Liver (tissue), 9 donors: Measurements from ENCODE around the gene POMGNT1. TPM values are rescaled to one million over a fixed set of nuclear protein-coding genes. Genes with fewer than 3 reads are reported as not detected.

ENCODE experiments used
- DNase-seq: peaks from one replicate; pipeline ENCODE4 v3.0.0-alpha.2; 2017; ENCODE audit warnings: low spot score
- H3K27ac ChIP-seq, 2 donors: one replicate each; pipeline ENCODE4 v1.7.0; 2013; ENCODE audit warnings: inconsistent platforms in 2 of 2, low read length in 2 of 2, control low read depth in 1 of 2, low read depth in 1 of 2, mild to moderate bottlenecking in 1 of 2
- H3K27me3 ChIP-seq, 4 donors: one replicate each; pipeline versions ENCODE4 v1.6.1 to v1.7.0; 2013; ENCODE audit warnings: low read length in 3 of 4, inconsistent platforms in 1 of 4, mild to moderate bottlenecking in 1 of 4, moderate library complexity in 1 of 4; ENCODE audit not compliant: control insufficient read depth in 4 of 4, insufficient read depth in 4 of 4
- H3K36me3 ChIP-seq, 4 donors: one replicate each; pipeline versions ENCODE4 v1.6.1 to v1.7.0; 2013; ENCODE audit warnings: low read length in 3 of 4, mild to moderate bottlenecking in 3 of 4, low read depth in 1 of 4, moderate library complexity in 1 of 4; ENCODE audit not compliant: control insufficient read depth in 4 of 4, insufficient read depth in 3 of 4
- H3K4me1 ChIP-seq, 4 donors: one replicate each; pipeline versions ENCODE4 v1.6.1 to v1.7.0; 2013; ENCODE audit warnings: low read length in 3 of 4, mild to moderate bottlenecking in 3 of 4, moderate library complexity in 1 of 4; ENCODE audit not compliant: control insufficient read depth in 4 of 4, insufficient read depth in 4 of 4
- H3K4me3 ChIP-seq, 3 donors: one replicate each; pipeline versions ENCODE4 v1.6.1 to v1.7.0; 2013; ENCODE audit warnings: low read length in 3 of 3, control low read depth in 1 of 3, low read depth in 1 of 3, mild to moderate bottlenecking in 1 of 3
- H3K9ac ChIP-seq, 2 donors: one replicate each; pipeline ENCODE4 v1.7.0; 2013; ENCODE audit warnings: low read length in 2 of 2, mild to moderate bottlenecking in 2 of 2, moderate library complexity in 2 of 2, control low read depth in 1 of 2, low read depth in 1 of 2
- H3K9me3 ChIP-seq, 4 donors: one replicate each; pipeline versions ENCODE4 v1.6.1 to v1.7.0; 2013; ENCODE audit warnings: low read length in 3 of 4; ENCODE audit not compliant: control insufficient read depth in 4 of 4
- EGR1 ChIP-seq, 2 donors: IDR thresholded peaks; 2 replicates each; pipeline ENCODE4 v1.6.1; 2016 to 2018; ENCODE audit warnings: antibody characterized with exemption in 2 of 2, low read depth in 2 of 2
- FOXA1 ChIP-seq: IDR thresholded peaks from 2 replicates; pipeline ENCODE4 v1.6.1; 2016; ENCODE audit warnings: antibody characterized with exemption
- FOXA2 ChIP-seq: IDR thresholded peaks from 2 replicates; pipeline ENCODE4 v1.6.1; 2016; ENCODE audit warnings: antibody characterized with exemption
- GABPA ChIP-seq, 2 donors: IDR thresholded peaks in 1 of 2; conservative IDR thresholded peaks in 1 of 2; 2 replicates each; pipeline ENCODE4 v1.6.1; 2016; ENCODE audit warnings: antibody characterized with exemption in 2 of 2, mild to moderate bottlenecking in 1 of 2, moderate library complexity in 1 of 2
- HNF4A ChIP-seq, 2 donors: conservative IDR thresholded peaks; 2 replicates each; pipeline ENCODE4 v1.6.1; 2016; ENCODE audit warnings: antibody characterized with exemption in 2 of 2, mild to moderate bottlenecking in 2 of 2
- HNF4G ChIP-seq: IDR thresholded peaks from 2 replicates; pipeline ENCODE4 v1.6.1; 2016; ENCODE audit warnings: antibody characterized with exemption
- JUND ChIP-seq, 2 donors: IDR thresholded peaks; 2 replicates each; pipeline ENCODE4 v1.6.1; 2016; ENCODE audit warnings: antibody characterized with exemption in 2 of 2
- NR2F2 ChIP-seq: IDR thresholded peaks from 2 replicates; pipeline ENCODE4 v1.6.1; 2016; ENCODE audit warnings: antibody characterized with exemption
- RAD21 ChIP-seq, 2 donors: IDR thresholded peaks; 2 replicates each; pipeline ENCODE4 v1.6.1; 2016; ENCODE audit warnings: antibody characterized with exemption in 2 of 2, mild to moderate bottlenecking in 2 of 2
- RXRA ChIP-seq, 2 donors: IDR thresholded peaks; 2 replicates each; pipeline ENCODE4 v1.6.1; 2017 to 2018; ENCODE audit warnings: antibody characterized with exemption in 2 of 2, mild to moderate bottlenecking in 1 of 2
- SP1 ChIP-seq: IDR thresholded peaks from 2 replicates; pipeline ENCODE4 v1.6.1; 2018; ENCODE audit warnings: antibody characterized with exemption, mild to moderate bottlenecking
- TAF1 ChIP-seq: conservative IDR thresholded peaks from 2 replicates; pipeline ENCODE4 v1.6.1; 2016; ENCODE audit warnings: antibody characterized with exemption, mild to moderate bottlenecking
- YY1 ChIP-seq: IDR thresholded peaks from 2 replicates; pipeline ENCODE4 v1.6.1; 2016; ENCODE audit warnings: antibody characterized with exemption, mild to moderate bottlenecking
- WGBS: extraction: QIAGEN DNeasy Blood & Tissue Kit; methylation state at CpG from one replicate; pipeline ENCODE4 v1.1.7; 2013; 5-methylcytosine and 5-hydroxymethylcytosine counted together
- polyA plus RNA-seq, 2 donors: library from polyadenylated mRNA; stranded (reverse) in 1 of 2; unstranded in 1 of 2; fragments of 200-250 nt in 1 of 2; fragments of >200 nt in 1 of 2; fragmentation: Nextera tagmentation in 1 of 2; extraction: Ambion mirVana in 1 of 2; gene quantifications; one replicate each; pipeline versions ENCODE4 v1.2.1 to v1.2.3, GENCODE V29; 2013 to 2015
- total RNA-seq, 2 donors: library from RNA; depleted of rRNA; stranded (reverse); fragments of >200 nt; gene quantifications; one replicate each; pipeline ENCODE4 v1.2.3, GENCODE V29; 2014
- TF ChIP-seq, protein P1 (sequence below): fragments of 150-350 bp; IDR thresholded peaks from 2 replicates; pipeline ENCODE4 v1.5.1; 2017; ENCODE audit warnings: improper control_type of control experiment, low read depth, low read length; ENCODE audit not compliant: missing input control
- TF ChIP-seq, protein P2 (sequence below): IDR thresholded peaks from 2 replicates; pipeline ENCODE4 v1.6.1; 2016; ENCODE audit warnings: antibody characterized with exemption
- TF ChIP-seq, protein P3 (sequence below): IDR thresholded peaks from 2 replicates; pipeline ENCODE4 v1.6.1; 2016; ENCODE audit warnings: antibody characterized with exemption
- TF ChIP-seq, protein P4 (sequence below): IDR thresholded peaks from 2 replicates; pipeline ENCODE4 v1.6.1; 2016; ENCODE audit warnings: antibody characterized with exemption, mild to moderate bottlenecking
- TF ChIP-seq, protein P5 (sequence below): IDR thresholded peaks from 2 replicates; pipeline ENCODE4 v1.6.1; 2016; ENCODE audit warnings: antibody characterized with exemption
- donor health status: healthy.
- donor health status: healthy.
- donor health status: healthy.
- donor health status: healthy.
- donor health status: healthy.

POMGNT1 gene
- total and polyA plus RNA-seq, 4 donors, result 10.3 to 32.0 (median 31.0) TPM

DNA sequence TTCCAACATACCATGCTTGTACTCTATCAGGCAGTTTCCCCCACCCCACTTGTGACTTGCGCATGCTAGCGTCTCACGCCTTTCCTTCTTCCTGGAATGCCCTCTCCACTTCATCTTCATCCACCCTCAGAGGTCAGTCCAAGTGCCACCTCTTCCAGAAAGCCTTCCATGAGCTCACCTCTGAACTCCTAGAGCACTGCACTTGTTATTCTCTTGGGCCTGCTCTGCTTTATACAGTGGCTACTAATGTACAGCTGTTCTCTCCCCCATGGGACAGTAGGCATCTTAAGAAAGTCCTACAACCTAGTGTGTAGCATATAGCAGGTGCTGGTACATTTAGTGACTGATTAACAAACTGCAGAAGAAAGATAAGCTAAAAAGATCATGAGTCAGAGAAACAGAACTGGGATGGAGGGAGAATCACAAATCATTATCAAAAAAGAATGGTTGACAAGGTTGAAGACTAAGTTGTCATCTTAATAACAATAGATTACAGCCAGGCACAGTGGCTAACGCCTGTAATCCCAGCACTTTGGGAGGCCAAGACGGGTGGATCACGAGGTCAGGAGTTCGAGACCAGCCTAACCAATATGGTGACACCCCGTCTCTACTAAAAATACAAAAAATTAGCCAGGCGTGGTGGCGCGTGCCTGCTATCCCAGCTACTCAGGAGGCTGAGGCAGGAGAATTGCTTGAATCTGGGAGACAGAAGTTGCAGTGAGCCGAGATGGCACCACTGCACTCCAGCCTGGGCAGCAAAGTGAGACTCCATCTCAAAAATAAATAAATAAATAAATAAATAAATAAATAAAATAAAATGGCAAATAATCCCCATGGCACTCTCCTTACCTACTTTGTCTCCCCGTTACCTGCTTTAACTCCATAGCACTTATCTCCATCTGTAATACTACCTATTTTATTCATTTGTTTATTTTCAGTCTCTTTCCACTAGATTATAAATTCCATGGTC is 39.6 kb downstream of the POMGNT1 start:
- Histone ChIP-seq H3K27ac (no peak overlapping the region), H3K4me1 (no peaks in the 10 kb centered on the region), H3K36me3 (no peaks in the 10 kb centered on the region), H3K9ac (no peak overlapping the region), H3K4me3 (no peak overlapping the region), H3K9me3 (no peaks in the 10 kb centered on the region), H3K27me3 (no peaks in the 10 kb centered on the region)
- no peak for DNase-seq
- 91% methylated on average over 13 of the region's 13 CpGs for WGBS
- TF ChIP-seq JUND (IDR thresholded peaks at IDR 0.05) (no peak), TAF1 (no peak)

DNA sequence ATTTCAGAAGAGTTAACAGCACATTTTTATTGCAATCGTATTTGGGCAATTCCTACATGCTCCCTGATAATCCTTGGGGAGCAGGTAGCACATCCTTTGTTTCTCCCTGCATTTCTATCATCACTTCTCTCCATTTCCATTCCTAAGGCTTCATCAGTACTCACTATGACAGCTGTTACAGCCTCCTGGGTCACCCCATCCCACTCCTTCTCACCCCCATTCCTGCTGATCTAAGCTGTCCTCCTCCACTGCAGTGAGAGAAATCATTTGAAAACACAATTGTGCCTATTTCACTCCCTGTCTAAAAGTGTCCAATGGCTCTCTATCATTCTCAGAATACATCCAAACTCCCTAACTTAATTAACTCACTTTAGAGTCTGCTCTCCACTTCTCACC is 40.3 kb downstream of the POMGNT1 start:
- TF ChIP-seq HNF4A (conservative IDR thresholded peaks at IDR 0.05) (no peak), SP1 (no peak), FOXA1 (no peak), RXRA (IDR thresholded peaks at IDR 0.05) (no peak)
- no peak overlapping the region for H3K4me3 ChIP-seq
- H3K36me3 ChIP-seq, result no peaks in the 10 kb centered on the region
- DNase-seq, result no peak
- no peaks in the 10 kb centered on the region for H3K9me3 ChIP-seq
- H3K9ac ChIP-seq, result no peak overlapping the region
- H3K4me1 ChIP-seq, result no peaks in the 10 kb centered on the region
- no peaks in the 10 kb centered on the region for H3K27me3 ChIP-seq
- no peak overlapping the region for H3K27ac ChIP-seq
- WGBS, result 91% methylated on average over 1 of the region's 1 CpG

DNA sequence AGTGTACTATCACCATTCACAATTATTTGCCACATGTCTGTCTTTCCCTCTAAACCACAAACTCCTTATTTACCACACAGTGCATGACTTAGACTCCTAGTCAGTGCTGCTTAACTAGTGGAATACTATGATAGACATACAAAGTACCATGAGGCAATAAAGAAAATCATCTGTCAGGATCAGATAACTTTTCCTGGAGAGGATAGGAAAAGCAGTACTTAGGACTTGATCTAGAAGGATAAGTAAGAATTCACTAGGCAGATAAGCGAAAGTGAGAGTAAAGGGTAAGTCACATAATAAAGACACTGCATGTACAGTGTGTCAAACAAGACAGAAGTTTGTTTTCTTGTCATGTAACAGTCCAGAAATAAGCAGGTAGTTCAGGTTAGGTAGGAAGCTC is 44.5 kb downstream of the POMGNT1 start:
- Histone ChIP-seq H3K27ac (no peak overlapping the region), H3K27me3 (no peaks in the 10 kb centered on the region), H3K9ac (no peak overlapping the region), H3K9me3 (no peaks in the 10 kb centered on the region), H3K4me3 (no peak overlapping the region), H3K36me3 (no peaks in the 10 kb centered on the region), H3K4me1 (no peaks in the 10 kb centered on the region)
- DNase-seq, result no peak
- WGBS, result 95% methylated on average over 1 of the region's 1 CpG
- TF ChIP-seq YY1 (no peak), EGR1 (IDR thresholded peaks at IDR 0.05; ENCODE audit: low read depth in 2 of 2) (no peak), HNF4A (conservative IDR thresholded peaks at IDR 0.05) (no peak), HNF4G (no peak), RAD21 (IDR thresholded peaks at IDR 0.05) (no peak), NR2F2 (no peak), GABPA (IDR thresholded peaks at IDR 0.05 in 1 of 2, conservative IDR thresholded peaks at IDR 0.05 in 1 of 2) (no peak), SP1 (no peak), JUND (IDR thresholded peaks at IDR 0.05) (no peak), FOXA2 (no peak), FOXA1 (no peak), TAF1 (no peak), RXRA (IDR thresholded peaks at IDR 0.05) (no peak)
- TF ChIP-seq, protein P1, sequence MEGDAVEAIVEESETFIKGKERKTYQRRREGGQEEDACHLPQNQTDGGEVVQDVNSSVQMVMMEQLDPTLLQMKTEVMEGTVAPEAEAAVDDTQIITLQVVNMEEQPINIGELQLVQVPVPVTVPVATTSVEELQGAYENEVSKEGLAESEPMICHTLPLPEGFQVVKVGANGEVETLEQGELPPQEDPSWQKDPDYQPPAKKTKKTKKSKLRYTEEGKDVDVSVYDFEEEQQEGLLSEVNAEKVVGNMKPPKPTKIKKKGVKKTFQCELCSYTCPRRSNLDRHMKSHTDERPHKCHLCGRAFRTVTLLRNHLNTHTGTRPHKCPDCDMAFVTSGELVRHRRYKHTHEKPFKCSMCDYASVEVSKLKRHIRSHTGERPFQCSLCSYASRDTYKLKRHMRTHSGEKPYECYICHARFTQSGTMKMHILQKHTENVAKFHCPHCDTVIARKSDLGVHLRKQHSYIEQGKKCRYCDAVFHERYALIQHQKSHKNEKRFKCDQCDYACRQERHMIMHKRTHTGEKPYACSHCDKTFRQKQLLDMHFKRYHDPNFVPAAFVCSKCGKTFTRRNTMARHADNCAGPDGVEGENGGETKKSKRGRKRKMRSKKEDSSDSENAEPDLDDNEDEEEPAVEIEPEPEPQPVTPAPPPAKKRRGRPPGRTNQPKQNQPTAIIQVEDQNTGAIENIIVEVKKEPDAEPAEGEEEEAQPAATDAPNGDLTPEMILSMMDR, result no peak
- TF ChIP-seq, protein P2, sequence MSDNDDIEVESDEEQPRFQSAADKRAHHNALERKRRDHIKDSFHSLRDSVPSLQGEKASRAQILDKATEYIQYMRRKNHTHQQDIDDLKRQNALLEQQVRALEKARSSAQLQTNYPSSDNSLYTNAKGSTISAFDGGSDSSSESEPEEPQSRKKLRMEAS, result no peak
- TF ChIP-seq, protein P3, sequence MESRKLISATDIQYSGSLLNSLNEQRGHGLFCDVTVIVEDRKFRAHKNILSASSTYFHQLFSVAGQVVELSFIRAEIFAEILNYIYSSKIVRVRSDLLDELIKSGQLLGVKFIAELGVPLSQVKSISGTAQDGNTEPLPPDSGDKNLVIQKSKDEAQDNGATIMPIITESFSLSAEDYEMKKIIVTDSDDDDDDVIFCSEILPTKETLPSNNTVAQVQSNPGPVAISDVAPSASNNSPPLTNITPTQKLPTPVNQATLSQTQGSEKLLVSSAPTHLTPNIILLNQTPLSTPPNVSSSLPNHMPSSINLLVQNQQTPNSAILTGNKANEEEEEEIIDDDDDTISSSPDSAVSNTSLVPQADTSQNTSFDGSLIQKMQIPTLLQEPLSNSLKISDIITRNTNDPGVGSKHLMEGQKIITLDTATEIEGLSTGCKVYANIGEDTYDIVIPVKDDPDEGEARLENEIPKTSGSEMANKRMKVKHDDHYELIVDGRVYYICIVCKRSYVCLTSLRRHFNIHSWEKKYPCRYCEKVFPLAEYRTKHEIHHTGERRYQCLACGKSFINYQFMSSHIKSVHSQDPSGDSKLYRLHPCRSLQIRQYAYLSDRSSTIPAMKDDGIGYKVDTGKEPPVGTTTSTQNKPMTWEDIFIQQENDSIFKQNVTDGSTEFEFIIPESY, result no peak
- TF ChIP-seq, protein P4, sequence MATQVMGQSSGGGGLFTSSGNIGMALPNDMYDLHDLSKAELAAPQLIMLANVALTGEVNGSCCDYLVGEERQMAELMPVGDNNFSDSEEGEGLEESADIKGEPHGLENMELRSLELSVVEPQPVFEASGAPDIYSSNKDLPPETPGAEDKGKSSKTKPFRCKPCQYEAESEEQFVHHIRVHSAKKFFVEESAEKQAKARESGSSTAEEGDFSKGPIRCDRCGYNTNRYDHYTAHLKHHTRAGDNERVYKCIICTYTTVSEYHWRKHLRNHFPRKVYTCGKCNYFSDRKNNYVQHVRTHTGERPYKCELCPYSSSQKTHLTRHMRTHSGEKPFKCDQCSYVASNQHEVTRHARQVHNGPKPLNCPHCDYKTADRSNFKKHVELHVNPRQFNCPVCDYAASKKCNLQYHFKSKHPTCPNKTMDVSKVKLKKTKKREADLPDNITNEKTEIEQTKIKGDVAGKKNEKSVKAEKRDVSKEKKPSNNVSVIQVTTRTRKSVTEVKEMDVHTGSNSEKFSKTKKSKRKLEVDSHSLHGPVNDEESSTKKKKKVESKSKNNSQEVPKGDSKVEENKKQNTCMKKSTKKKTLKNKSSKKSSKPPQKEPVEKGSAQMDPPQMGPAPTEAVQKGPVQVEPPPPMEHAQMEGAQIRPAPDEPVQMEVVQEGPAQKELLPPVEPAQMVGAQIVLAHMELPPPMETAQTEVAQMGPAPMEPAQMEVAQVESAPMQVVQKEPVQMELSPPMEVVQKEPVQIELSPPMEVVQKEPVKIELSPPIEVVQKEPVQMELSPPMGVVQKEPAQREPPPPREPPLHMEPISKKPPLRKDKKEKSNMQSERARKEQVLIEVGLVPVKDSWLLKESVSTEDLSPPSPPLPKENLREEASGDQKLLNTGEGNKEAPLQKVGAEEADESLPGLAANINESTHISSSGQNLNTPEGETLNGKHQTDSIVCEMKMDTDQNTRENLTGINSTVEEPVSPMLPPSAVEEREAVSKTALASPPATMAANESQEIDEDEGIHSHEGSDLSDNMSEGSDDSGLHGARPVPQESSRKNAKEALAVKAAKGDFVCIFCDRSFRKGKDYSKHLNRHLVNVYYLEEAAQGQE, result no peak
- TF ChIP-seq, protein P5, sequence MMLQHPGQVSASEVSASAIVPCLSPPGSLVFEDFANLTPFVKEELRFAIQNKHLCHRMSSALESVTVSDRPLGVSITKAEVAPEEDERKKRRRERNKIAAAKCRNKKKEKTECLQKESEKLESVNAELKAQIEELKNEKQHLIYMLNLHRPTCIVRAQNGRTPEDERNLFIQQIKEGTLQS, result no peak
